SU-DHL-6 (cell line): ENCODE data around the gene PARP3.
A peak's percentile ranks its signal among the peaks of the same experiment; 100 is the strongest.

Experiments used
- H2AFZ ChIP-seq: fragments of 200-600 bp; sonication (generic); 2 replicates; pipeline ENCODE4 v1.6.1; 2014; ENCODE audit warnings: low read depth, mild to moderate bottlenecking, moderate library complexity, mixed read lengths, antibody characterized with exemption, low read length; ENCODE audit not compliant: severe bottlenecking
- H3F3A ChIP-seq: fragments of 200-600 bp; shearing (Covaris generic); 2 replicates; pipeline ENCODE4 v1.6.0; 2016; ENCODE audit warnings: antibody characterized with exemption, mild to moderate bottlenecking; ENCODE audit not compliant: insufficient read depth
- H3K27ac ChIP-seq: fragments of 200-600 bp; sonication (generic); 2 replicates; pipeline ENCODE4 v1.5.1; 2016; ENCODE audit warnings: low read depth, mild to moderate bottlenecking, low read length, moderate library complexity, mixed read lengths
- H3K27me3 ChIP-seq: fragments of 200-600 bp; sonication (generic), shearing (Covaris generic); 2 replicates; pipeline ENCODE4 v1.6.0; 2014; ENCODE audit warnings: mild to moderate bottlenecking, low read length
- H3K36me3 ChIP-seq: fragments of 200-600 bp; sonication (generic); 2 replicates; pipeline ENCODE4 v1.6.1; 2014; ENCODE audit warnings: mild to moderate bottlenecking, low read length, mixed read lengths
- H3K4me2 ChIP-seq: fragments of 300-600, 200-600 bp; shearing (Covaris generic), sonication (generic); 2 replicates; pipeline ENCODE4 v1.6.0; 2014; ENCODE audit warnings: low read length, low read depth, mild to moderate bottlenecking; ENCODE audit not compliant: poor library complexity, severe bottlenecking
- H3K4me3 ChIP-seq: fragments of 200-600 bp; sonication (generic); 2 replicates; pipeline ENCODE4 v1.5.1; 2014; ENCODE audit warnings: antibody characterized with exemption, low read length, mild to moderate bottlenecking, mixed read lengths; ENCODE audit not compliant: insufficient read depth, poor library complexity, severe bottlenecking
- H3K79me2 ChIP-seq: fragments of 200-600 bp; sonication (generic); 2 replicates; pipeline ENCODE4 v1.6.1; 2014; ENCODE audit warnings: mild to moderate bottlenecking, low read length, moderate library complexity; ENCODE audit not compliant: insufficient read depth
- H3K9ac ChIP-seq: fragments of 200-600 bp; sonication (generic); 2 replicates; pipeline ENCODE4 v1.7.0; 2014; ENCODE audit warnings: mild to moderate bottlenecking, low read length
- H3K9me2 ChIP-seq: fragments of 200-600 bp; sonication (generic); replicated peaks from 2 replicates; pipeline ENCODE4 v1.6.1; 2014; ENCODE audit warnings: low read length; ENCODE audit not compliant: insufficient read depth
- H3K9me3 ChIP-seq: fragments of 200-600 bp; sonication (generic); 2 replicates; pipeline ENCODE4 v1.6.1; 2014; ENCODE audit warnings: low read length, mixed read lengths; ENCODE audit not compliant: insufficient read depth
- H4K20me1 ChIP-seq: fragments of 200-600 bp; sonication (generic); 2 replicates; pipeline ENCODE4 v1.6.1; 2014; ENCODE audit warnings: low read depth, mild to moderate bottlenecking, antibody characterized with exemption, low read length, moderate library complexity, mixed read lengths
- EZH2phosphoT487 ChIP-seq: fragments of 200-600 bp; sonication (generic), shearing (Covaris generic); conservative IDR thresholded peaks from 2 replicates; pipeline ENCODE4 v1.6.1; 2018; ENCODE audit warnings: mild to moderate bottlenecking, antibody characterized with exemption, low read length, moderate library complexity, mixed read lengths
- TF ChIP-seq, protein P1 (sequence below): fragments of 200-600 bp; sonication (generic); IDR thresholded peaks from one replicate; pipeline ENCODE4 v1.5.1; 2017; ENCODE audit warnings: antibody characterized with exemption, mild to moderate bottlenecking, low read length, moderate library complexity; ENCODE audit not compliant: insufficient read depth, poor library complexity, severe bottlenecking

Gene PARP3

DNA sequence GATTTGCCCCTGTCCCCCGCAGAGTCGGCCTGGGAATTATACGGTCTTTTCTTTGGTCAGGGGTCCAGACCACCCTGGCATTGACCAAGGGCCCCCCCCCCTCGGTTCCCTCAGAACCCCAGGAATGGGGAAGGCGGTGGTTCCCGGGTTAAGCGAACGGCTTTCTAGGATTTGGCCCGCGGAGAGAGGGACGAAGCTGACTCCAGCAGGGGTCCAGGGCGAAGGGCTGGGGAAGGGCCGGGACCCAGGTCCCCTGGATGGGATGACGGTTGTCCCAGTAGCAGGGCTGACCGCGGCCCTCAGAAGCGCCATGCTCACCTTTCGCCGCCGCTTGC, 733 bp upstream of the PARP3 start:
- peaks cover 24% of the 10 kb centered on the region for H3K79me2 ChIP-seq
- no peaks in the 10 kb centered on the region for H3K36me3 ChIP-seq
- peak overlapping the region; percentile 79 for H3K4me2 ChIP-seq
- no peaks in the 10 kb centered on the region for H3F3A ChIP-seq
- no peak for TF ChIP-seq EZH2phosphoT487
- TF ChIP-seq, protein P1, sequence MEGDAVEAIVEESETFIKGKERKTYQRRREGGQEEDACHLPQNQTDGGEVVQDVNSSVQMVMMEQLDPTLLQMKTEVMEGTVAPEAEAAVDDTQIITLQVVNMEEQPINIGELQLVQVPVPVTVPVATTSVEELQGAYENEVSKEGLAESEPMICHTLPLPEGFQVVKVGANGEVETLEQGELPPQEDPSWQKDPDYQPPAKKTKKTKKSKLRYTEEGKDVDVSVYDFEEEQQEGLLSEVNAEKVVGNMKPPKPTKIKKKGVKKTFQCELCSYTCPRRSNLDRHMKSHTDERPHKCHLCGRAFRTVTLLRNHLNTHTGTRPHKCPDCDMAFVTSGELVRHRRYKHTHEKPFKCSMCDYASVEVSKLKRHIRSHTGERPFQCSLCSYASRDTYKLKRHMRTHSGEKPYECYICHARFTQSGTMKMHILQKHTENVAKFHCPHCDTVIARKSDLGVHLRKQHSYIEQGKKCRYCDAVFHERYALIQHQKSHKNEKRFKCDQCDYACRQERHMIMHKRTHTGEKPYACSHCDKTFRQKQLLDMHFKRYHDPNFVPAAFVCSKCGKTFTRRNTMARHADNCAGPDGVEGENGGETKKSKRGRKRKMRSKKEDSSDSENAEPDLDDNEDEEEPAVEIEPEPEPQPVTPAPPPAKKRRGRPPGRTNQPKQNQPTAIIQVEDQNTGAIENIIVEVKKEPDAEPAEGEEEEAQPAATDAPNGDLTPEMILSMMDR = no peak
- no peak overlapping the region for H3K27ac ChIP-seq
- peak overlapping the region; percentile 63 for H2AFZ ChIP-seq
- peak overlapping the region; percentile 85 for H3K4me3 ChIP-seq
- H3K9ac ChIP-seq = peak overlapping the region; percentile 83
- no peaks in the 10 kb centered on the region for H3K9me3 ChIP-seq
- H3K9me2 ChIP-seq = no peaks in the 10 kb centered on the region
- H3K27me3 ChIP-seq = no peaks in the 10 kb centered on the region
- H4K20me1 ChIP-seq = no peaks in the 10 kb centered on the region

DNA sequence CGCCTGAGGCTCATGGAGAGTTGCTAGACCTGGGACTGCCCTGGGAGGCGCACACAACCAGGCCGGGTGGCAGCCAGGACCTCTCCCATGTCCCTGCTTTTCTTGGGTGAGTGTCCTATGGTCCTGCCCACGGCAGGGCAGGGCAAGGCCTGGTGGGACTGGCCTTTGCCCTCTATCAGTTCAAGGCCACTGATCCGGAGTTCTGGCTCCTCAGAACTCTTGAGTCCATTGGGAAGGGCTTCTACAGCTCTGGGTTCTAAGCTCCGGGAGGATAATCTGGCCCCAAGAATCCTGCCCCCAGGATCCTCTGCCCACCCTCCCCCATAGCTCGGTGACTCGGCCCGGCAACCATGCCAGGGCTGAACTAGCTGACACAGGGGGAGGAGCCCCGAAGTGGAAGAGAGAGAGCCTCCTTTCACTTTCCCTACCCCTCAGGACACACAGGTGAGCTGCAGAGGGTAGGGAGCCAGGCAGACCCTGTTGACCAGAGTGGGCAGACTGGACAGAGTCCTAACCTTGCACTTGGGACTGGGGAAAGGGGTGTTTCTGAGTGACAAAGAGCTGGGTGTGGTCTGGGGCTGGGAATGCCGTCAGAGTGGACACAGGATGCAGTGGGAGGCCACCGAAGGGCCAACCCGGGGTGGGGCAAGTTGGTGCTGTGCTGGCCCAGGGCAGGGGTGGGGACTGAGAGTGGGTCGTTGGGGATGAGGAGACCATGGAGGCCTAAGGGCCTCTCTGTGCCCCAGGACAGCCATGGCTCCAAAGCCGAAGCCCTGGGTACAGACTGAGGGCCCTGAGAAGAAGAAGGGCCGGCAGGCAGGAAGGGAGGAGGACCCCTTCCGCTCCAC, 664 bp downstream of the PARP3 start:
- Histone ChIP-seq H3K79me2 (peaks cover 24% of the 10 kb centered on the region), H3K27ac (no peak overlapping the region), H3K36me3 (no peaks in the 10 kb centered on the region), H3K9me3 (no peaks in the 10 kb centered on the region), H3K9ac (peak overlapping the region; percentile 66), H4K20me1 (no peaks in the 10 kb centered on the region), H3K4me2 (peak overlapping the region; percentile 60), H3F3A (no peaks in the 10 kb centered on the region), H2AFZ (peak overlapping the region; percentile 93), H3K27me3 (no peaks in the 10 kb centered on the region), H3K4me3 (peak overlapping the region; percentile 49), H3K9me2 (no peaks in the 10 kb centered on the region)
- TF ChIP-seq EZH2phosphoT487 = no peak
- TF ChIP-seq, protein P1 = no peak

DNA sequence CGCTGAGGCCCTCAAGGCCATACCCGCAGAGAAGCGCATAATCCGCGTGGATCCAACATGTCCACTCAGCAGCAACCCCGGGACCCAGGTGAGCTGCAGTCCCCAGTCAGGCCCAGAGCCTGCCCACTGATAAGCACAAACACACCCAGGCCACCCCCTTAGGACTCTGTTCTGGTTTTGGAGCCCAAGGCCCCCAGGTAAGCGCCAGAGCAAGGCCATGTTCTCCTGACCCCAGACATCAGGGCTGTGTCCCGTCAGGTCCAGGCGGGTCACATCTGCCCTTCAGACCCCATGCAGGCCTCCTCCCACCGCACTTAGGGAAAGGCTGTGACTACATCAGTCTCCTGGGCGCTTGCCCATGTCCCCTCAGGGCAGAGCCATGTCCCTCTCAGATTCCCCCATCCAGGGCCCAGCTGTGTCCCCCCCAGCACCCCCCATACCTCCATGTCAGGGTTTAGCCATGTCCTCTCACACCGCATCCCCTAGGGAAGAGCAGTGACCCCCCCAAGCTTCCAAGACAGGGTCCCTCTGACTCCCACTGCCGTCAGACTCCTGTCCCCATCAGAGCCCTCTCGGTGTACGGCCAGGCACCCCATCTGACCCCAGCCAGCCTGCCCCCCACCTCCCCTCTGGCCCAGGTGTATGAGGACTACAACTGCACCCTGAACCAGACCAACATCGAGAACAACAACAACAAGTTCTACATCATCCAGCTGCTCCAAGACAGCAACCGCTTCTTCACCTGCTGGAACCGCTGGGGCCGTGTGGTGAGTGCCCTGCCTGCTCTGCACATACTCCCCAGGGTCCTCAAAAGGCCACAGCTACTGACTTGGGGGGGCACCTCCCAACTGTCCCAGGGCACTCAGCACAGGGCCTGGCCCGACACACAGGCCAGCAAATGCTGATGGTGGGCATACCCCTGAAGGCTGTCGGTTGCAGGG, 1.6 kb downstream of the PARP3 start:
- no peaks in the 10 kb centered on the region for H3K36me3 ChIP-seq
- H3K27me3 ChIP-seq = no peaks in the 10 kb centered on the region
- peaks cover 24% of the 10 kb centered on the region for H3K79me2 ChIP-seq
- H3F3A ChIP-seq = no peaks in the 10 kb centered on the region
- TF ChIP-seq, protein P1 = no peak
- no peak for TF ChIP-seq EZH2phosphoT487
- no peak overlapping the region for H3K9ac ChIP-seq
- no peaks in the 10 kb centered on the region for H4K20me1 ChIP-seq
- no peak overlapping the region for H3K4me3 ChIP-seq
- no peaks in the 10 kb centered on the region for H3K9me2 ChIP-seq
- no peak overlapping the region for H3K4me2 ChIP-seq
- H3K9me3 ChIP-seq = no peaks in the 10 kb centered on the region
- no peak overlapping the region for H3K27ac ChIP-seq
- H2AFZ ChIP-seq = no peak overlapping the region
